RCC 7860 (cell line): ENCODE measurements around the gene TWIST2.
A peak's percentile ranks its signal among the peaks of the same experiment; 100 is the strongest.

Experiments
- DNase-seq: peaks from one replicate; pipeline ENCODE4 v3.0.0-alpha.2; 2015; ENCODE audit warnings: low spot score
- FAIRE-seq: peaks from 2 replicates; lab custom pipeline; 2012; peaks lifted over from hg19 to GRCh38; lab: Jason Lieb, UNC

TWIST2 gene

DNA sequence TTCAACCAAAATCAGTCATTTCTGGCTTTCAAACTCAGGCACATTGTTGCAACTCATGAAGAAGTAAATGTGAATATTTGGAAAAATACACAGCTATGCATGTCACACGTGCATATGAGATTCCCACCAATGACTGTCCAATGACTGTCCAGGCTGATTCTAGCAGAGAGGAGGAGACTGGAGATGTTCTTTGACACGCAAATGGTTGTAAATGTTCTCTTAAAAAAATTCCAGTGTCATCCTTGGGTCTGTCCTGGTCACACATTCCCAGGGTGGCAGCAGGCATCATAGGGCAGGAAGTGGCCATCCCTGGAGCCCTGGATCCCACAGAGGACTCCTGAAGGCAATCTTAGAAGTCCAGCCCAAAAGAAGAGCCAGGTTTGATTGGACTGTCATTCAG, 40.9 kb downstream of the TWIST2 start:
- FAIRE-seq (no peak), DNase-seq (no peak)

DNA sequence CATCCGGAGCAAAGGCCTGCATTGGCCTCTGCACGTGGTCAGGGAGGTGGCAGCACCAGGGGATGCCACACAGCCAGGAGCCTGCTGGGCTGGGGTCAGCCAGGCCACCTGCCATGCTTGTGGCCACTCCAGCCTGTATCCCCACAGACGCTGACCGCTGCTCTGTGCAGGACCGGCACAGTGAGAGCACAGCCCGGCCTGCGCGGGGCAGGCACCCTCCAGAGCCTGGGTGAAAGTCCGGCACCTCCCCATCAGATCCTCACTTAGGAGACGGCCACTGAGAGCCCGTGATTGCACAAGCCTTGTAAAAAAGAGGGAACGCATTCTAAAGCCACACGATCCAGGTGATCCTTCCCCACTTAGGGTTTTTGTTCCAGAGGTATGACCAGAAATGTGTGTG, 42.2 kb downstream of the TWIST2 start:
- DNase-seq (no peak), FAIRE-seq (no peak)

- no peak for DNase-seq
- no peak for FAIRE-seq
Measured at GRCh38 chr2:238890618-238891456, 43.0 kb downstream of the TWIST2 start.

GRCh38 chr2:238891457-238892203, 43.7 kb downstream of the TWIST2 start:
- no peak for FAIRE-seq
- no peak for DNase-seq

GRCh38 chr2:238892204-238892500, 44.3 kb downstream of the TWIST2 start:
- no peak for FAIRE-seq

GRCh38 chr2:238892796-238893195, 44.9 kb downstream of the TWIST2 start:
- DNase-seq (no peak), FAIRE-seq (no peak)

More at GRCh38 chr2:238892204-238892500, 44.3 kb downstream of the TWIST2 start:
- DNase-seq: no peak

DNA sequence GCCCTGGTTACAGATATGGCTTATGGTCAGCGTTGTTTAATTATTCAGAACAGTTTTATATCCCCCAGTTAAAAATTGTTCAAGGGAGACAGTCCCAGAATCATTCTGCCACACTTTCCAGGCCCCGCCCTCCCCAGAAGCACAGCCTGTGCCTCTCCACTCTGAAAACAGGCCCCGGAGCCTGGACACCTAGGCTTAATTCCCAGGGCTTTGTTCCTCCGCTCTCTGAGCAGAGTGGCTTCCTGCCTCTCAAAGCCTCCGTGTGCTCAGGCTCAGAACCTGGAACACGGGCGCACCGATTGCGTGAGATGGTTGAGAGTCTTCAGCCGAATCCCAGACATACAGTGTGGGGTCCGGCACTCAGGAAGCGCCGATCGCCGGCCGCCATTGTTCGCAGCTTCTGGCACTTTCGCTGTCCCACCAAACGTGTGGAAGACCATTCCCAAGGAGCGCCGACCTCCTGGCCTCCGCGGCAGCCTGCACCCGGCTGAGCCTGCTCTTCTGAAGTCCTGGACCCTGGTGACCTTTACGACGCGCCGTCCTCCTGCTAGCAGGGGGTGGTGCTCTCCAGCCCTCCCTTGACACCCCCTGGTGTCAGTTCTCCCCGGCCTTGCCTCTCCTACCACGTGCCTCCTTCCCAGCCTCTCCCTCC, 45.6 kb downstream of the TWIST2 start:
- FAIRE-seq: no peak
- no peak for DNase-seq

DNA sequence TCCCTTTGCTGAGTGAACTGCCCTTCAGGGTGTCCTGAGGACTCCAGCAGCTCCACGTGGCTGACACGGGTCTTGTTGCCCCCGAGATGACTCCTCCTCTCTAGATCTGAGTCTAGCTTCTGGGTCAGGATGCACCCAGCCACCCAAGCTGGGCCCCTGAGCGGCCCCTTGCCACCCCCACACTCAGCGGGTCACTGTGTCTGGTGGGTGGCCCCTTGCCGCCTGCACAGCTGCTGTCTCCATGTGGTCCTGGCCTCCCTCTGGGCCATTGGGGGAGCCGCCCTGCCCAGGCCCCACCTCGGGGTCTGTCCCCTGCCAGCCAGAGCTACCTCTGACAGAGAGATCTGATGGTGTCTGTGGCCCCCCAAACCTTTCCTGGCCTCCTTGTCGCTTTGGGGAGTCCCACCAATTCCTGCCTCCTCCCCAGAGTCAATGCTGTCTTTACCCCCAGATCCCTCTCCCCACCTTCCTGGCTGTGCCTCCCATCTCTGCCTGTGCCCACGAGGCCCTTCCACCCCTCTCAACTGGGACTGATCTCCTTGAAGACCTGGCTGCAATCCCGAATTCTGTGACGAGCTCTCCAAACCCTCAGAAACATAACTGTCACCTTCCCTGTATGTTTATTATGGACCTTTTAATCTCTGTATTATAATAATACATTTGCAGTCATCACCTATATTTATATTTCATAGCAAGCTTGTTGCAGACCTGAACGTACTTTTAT, 46.5 kb downstream of the TWIST2 start:
- no peak for DNase-seq
- no peak for FAIRE-seq

DNA sequence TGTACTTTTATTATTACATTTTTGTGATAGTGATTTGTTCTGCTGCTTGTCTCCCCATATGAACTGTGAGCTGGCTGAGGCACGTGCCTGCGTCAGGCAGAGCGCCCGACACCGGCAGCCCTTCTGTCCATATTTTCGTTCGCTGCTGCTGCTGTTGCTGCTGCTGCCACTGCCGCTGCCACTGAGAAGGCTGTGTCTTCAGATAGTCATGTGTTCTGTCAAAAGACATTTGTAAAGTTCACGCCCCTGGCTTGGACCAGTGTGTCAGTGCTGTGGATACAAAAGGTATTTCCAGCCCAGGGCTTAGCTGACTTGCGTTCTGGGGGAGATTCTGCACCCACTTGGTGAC, 47.0 kb downstream of the TWIST2 start:
- no peak for FAIRE-seq
- no peak for DNase-seq

- FAIRE-seq (no peak), DNase-seq (no peak)
Measured at GRCh38 chr2:238895361-238895882, 47.5 kb downstream of the TWIST2 start.

- FAIRE-seq: no peak
- DNase-seq: peak; percentile 53
Measured at GRCh38 chr2:238895891-238896600, 48.2 kb downstream of the TWIST2 start.

DNA sequence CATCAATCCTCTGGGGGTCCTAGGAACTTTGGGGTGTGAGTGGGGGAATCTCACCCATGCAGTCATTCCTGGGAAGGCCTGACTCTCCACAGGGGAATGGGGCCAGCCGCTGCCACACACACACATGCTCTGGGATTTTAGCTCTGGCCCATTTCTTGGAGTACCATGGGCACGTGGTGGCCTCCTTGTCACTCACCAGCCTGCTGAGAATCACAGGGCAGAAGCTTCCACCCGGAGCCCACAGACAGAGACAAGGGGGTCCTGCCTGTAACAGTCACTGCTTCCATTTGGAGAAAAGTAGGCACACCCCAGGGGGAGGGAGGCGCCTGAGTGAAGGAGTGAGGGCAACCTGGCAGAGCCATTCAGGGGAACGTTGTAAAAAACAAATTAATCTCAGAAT, 48.8 kb downstream of the TWIST2 start:
- no peak for DNase-seq
- FAIRE-seq: no peak

DNA sequence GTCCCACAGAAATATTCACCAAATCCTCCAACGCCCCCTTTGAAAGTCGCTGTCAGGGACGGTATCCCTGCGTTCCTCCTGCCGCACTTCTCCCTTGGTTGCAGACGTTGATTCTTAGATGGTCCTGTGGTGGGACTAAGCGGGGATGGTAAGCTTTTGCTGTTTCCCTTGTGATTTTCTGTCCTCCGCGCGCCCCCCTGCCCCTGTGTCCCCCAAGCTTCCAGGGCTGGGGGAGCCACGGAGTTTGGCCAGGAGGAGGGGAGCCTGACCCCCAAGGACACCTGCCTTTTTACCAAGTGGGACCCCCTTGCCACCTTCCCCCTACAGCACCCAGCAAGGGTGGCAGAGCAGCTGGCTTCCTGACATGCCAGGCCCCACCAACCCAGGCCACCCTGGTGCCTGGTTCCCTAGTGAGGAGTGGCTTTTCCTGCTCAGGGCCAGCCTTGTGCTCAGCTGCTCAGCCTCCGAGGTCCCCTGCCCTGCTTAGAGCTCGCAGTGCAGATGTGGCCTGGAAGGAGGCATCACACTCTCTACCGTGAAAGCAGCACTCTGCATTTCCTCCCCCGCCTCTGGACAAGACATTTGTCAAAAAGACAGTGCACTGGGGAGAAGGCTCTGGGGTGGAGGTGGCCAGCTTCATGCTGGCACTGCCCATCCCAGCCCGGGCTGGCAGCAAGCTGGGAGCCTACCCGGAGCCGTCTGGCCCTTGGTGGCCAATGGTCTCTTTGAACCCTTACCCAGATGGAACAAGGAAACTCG, 49.4 kb downstream of the TWIST2 start:
- FAIRE-seq (no peak), DNase-seq (no peak)

- FAIRE-seq (no peak), DNase-seq (no peak)
Measured at GRCh38 chr2:238897911-238898311, 50.0 kb downstream of the TWIST2 start.

DNA sequence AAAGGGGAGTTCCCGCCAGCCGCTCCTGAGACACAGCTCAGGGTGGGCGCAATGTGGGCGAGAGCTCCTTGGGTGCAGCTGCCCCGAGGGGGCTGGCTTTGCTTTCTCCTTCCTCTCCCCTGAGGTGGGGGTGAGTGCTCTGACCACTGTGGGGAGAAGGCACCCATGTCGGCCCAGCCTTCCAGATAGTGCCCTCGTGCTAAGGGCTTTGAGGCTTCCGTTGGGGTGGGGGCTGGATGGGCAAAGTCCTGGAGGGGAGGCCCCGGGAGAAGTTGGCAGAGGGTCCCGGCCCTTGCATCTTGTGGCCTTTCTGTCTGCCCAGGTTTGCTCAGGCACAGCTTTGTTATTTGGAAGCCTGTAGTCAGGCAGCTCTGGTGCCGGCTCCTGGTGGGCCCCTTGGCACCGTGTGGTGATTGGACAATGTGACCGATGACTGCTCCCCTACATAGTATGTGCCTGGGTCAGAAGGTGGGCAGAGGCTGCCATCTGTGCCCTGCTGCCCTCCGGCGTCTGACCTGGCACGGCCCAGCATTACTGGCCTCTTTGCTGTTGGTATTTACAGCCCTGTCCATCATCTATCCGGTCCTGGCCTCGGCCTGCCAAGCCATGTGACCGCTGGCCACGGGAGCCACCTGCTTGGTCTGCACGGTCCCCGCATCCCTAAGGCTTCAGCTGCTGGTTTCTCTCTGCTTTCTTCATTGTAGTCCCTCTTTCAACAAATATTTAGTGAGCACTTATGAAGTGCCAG, 50.8 kb downstream of the TWIST2 start:
- no peak for FAIRE-seq

DNA sequence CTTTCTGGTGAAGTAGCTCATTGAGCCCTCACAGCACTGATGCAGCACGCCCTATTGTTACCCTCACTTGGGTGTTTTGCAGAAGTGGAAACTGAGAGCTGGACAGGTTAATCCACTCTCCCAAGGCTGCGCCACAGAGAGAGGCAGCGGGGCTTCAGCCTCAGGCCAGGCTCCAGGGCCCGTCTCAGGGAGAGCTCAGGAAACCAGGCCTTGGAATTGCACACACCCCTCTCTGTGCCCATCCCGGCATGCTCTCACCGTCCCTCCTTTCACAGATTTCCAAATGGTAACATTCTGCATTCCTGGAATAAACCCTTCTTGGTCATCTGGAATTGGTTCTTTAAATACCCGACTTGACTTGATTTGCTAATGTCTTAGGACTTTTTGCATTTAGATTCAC, 51.5 kb downstream of the TWIST2 start:
- FAIRE-seq: no peak
- no peak for DNase-seq

More for the DNA sequence above, 50.8 kb downstream of the TWIST2 start:
- no peak for DNase-seq

DNA sequence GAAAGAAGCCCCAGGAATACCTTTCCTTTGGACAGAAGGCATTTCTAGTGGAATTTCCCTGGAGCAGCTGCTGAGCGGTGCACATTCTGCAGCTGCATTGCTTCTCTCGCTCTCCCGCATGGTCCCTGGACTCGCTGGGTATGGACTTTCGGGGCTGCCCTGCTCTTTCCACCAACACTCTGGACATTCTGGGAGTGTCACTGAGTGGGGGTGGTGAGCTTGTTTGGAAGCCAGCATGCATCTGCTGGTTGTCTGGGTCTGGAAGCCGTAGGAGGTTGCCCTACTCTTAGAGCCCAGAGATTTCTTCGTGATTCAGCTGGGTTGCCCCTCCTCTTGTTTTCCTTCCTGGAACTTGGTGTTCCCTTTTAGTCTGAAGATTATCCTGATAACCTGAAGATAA, 52.6 kb downstream of the TWIST2 start:
- no peak for DNase-seq
- FAIRE-seq: no peak

DNA sequence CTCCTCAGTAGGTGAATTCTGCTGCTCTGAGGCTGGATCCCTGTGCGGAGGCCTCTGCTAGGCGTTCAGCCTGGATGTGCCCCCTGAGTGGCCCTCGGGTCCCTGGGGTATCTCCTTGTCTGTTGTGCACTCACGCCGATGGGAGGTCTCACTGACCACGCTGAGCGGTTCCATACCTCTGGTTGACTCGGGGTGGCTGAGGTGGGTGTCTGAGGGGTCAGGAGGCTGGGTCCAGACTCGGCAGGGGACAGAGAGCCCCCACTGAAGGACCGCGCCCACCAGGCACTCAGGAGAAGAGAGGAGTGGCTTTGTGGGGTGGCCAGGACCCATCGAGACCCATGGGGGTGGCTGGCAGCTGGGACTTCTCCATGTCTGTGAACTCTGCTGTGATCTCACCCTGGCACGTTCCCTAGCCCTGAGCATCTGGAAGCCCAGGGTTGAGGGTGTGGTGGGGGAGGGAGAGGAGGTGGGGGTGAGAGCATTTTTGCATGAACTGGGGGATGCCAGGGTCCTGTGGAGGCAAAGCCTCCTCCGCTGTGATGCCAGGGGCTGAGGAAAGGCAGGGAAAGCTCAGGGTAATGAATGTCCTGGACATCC, 53.7 kb downstream of the TWIST2 start:
- FAIRE-seq: no peak

DNA sequence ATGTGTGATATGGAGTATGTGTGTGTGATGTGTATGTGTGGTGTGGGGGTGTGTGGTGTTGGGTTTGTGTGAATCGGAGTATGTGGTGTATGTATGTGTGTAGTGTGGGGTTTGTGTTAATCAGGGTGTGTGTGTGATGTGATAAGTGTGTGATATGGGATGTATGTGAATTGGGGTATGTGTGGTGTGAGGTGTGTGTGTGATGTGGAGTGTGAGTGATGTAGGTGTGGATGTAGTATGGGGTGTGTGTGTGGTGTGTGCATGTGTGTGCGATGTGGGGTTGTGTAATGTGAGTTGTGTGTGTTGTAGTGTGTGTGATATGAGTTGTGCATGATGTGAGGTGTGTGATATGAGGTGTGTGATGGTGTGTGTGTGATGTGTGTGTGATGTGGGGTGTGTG, 54.4 kb downstream of the TWIST2 start:
- FAIRE-seq (no peak), DNase-seq (no peak)

More for the DNA sequence above, 53.7 kb downstream of the TWIST2 start:
- no peak for DNase-seq
